Lower leg skin (tissue), 3 donors: ENCODE results near the gene RNF217.

ENCODE experiments used
- CTCF ChIP-seq, 3 donors: fragments of 450-650 bp; IDR thresholded peaks; one replicate each; pipeline ENCODE4 v1.5.1; 2016; ENCODE audit warnings: antibody characterized with exemption in 3 of 3, mild to moderate bottlenecking in 3 of 3, moderate library complexity in 2 of 3
- POLR2A ChIP-seq, 2 donors: fragments of 450-650 bp; IDR thresholded peaks; one replicate each; pipeline ENCODE4 v1.6.1; 2016 to 2017; ENCODE audit warnings: antibody characterized with exemption in 2 of 2, mild to moderate bottlenecking in 1 of 2, moderate library complexity in 1 of 2

GRCh38 chr6:124956018-124956417 lies 6.2 kb upstream of the RNF217 start:
- TF ChIP-seq POLR2A (IDR thresholded peaks at IDR 0.05) (no peak), CTCF (IDR thresholded peaks at IDR 0.05) (no peak)
